Panc1 (cell line): ENCODE measurements around the gene KTN1. TPM values are rescaled to one million over a fixed set of nuclear protein-coding genes. Genes with fewer than 3 reads are reported as not detected.

ENCODE experiments used
- ATAC-seq: fragments of 200-7000 bp; cut with Tn5 transposase; 2 replicates; pipeline ENCODE4 v1.9.1; 2020; ENCODE audit warnings: mild to moderate bottlenecking, moderate library complexity
- BruUV-seq: library from RNA; stranded (reverse); fragments of 400-500 nt; replicated peaks from 2 replicates; lab custom pipeline; 2021; lab: Mats Ljungman, UMichigan
- CTCF ChIA-PET: fragments of 300-600 bp; sonication (Branson Sonifier 250); formaldehyde crosslinking; loops from one replicate; lab custom pipeline; 2022; ENCODE audit warnings: antibody characterized with exemption; lab: Charles Lee
- POLR2A ChIA-PET: fragments of 300-600 bp; sonication (Branson Sonifier 250); formaldehyde crosslinking; loops from one replicate; lab custom pipeline; 2022; ENCODE audit warnings: antibody characterized with exemption; lab: Charles Lee
- DNase-seq: peaks from one replicate; pipeline ENCODE4 v3.0.0-alpha.2; 2010; ENCODE audit warnings: low read depth, low spot score
- H3K27ac ChIP-seq: 2 replicates; pipeline ENCODE4 v1.5.1; 2011; ENCODE audit warnings: mild to moderate bottlenecking, low read length, inconsistent platforms
- H3K27me3 ChIP-seq: fragments of 200-500 bp; sonication (Bioruptor generic); 2 replicates; pipeline ENCODE4 v1.6.0; 2014; ENCODE audit warnings: low read length, inconsistent platforms; ENCODE audit not compliant: control insufficient read depth, insufficient read depth
- H3K36me3 ChIP-seq: fragments of 200-500 bp; sonication (Bioruptor generic); 2 replicates; pipeline ENCODE4 v1.5.1; 2014; ENCODE audit warnings: inconsistent platforms, mild to moderate bottlenecking, low read length, moderate library complexity; ENCODE audit not compliant: control insufficient read depth, insufficient read depth
- H3K4me1 ChIP-seq: 2 replicates; pipeline ENCODE4 v1.5.1; 2011; ENCODE audit warnings: inconsistent platforms, mild to moderate bottlenecking, low read length, moderate library complexity; ENCODE audit not compliant: control insufficient read depth, insufficient read depth
- H3K4me3 ChIP-seq, 2 experiments: 2 replicates each; pipeline ENCODE4 v1.5.1; 2011 to 2012; ENCODE audit warnings: low read depth in 2 of 2, low read length in 2 of 2, mild to moderate bottlenecking in 2 of 2, inconsistent platforms in 1 of 2, moderate library complexity in 1 of 2
- H3K9me3 ChIP-seq: fragments of 200-500 bp; sonication (Bioruptor generic); 2 replicates; pipeline ENCODE4 v1.5.1; 2014; ENCODE audit warnings: low read depth, mild to moderate bottlenecking, inconsistent platforms, low read length, moderate library complexity; ENCODE audit not compliant: control insufficient read depth, insufficient read depth
- POLR2AphosphoS5 ChIP-seq: IDR thresholded peaks from 2 replicates; pipeline ENCODE4 v1.6.1; 2012; ENCODE audit warnings: mild to moderate bottlenecking, low read depth, low read length, moderate library complexity
- SIN3A ChIP-seq: IDR thresholded peaks from 2 replicates; pipeline ENCODE4 v1.6.1; 2012; ENCODE audit warnings: low read depth, mild to moderate bottlenecking, low read length, moderate library complexity, borderline replicate concordance; ENCODE audit not compliant: insufficient read depth
- TCF7L2 ChIP-seq: IDR thresholded peaks from 2 replicates; pipeline ENCODE4 v1.6.1; 2011; ENCODE audit warnings: mild to moderate bottlenecking, low read depth, low read length, inconsistent platforms
- in situ Hi-C: cut with HindIII; loops from 2 replicates; pipeline ENCODE4 v1.10.0; 2016; ENCODE audit warnings: low sequenced_read_pairs, low pct_unique_long_range_greater_than_20kb
- intact Hi-C: fragments of 100-400 bp; cut with micrococcal nuclease; formaldehyde crosslinking; loops from one replicate; pipeline ENCODE4 v1.10.0; 2022; ENCODE audit not compliant: unreplicated experiment
- total RNA-seq: library from RNA; stranded (reverse); gene quantifications from one replicate; pipeline ENCODE4 v1.2.1, GENCODE V29; 2021; ENCODE audit not compliant: unreplicated experiment
- TF ChIP-seq, protein P1 (sequence below), 2 experiments: IDR thresholded peaks; 2 replicates each; pipeline ENCODE4 v1.6.1; 2011 to 2012; ENCODE audit warnings: low read depth in 2 of 2, control low read depth in 1 of 2, low read length in 1 of 2, mild to moderate bottlenecking in 1 of 2, moderate library complexity in 1 of 2; ENCODE audit not compliant: insufficient read depth in 1 of 2
- TF ChIP-seq, protein P2 (sequence below): fragments of 450-650 bp; IDR thresholded peaks from 2 replicates; pipeline ENCODE4 v1.5.1; 2017; ENCODE audit warnings: mild to moderate bottlenecking

The KTN1 gene
- total RNA-seq, 1 experiment from 2014 or later: 310 TPM

DNA sequence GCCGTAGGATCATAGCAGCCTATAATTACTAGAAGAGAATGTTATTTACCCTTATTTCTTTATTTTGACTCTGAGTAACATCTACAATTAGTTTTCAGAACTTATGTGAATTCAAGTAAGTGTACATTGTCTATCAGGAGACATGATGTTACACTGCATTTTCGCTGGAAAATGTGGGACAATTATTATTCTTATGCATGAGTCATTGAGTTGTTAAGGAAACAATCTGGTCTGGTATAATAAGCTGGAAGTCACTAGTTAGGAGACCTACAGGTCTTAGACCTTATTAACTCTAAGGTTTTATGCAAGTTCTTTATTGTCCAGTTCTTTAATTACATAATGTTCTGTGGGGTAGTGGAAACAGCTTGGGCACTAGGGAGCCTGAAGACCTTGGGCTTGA lies 5.8 kb downstream of the KTN1 start:
- TF ChIP-seq, protein P1, sequence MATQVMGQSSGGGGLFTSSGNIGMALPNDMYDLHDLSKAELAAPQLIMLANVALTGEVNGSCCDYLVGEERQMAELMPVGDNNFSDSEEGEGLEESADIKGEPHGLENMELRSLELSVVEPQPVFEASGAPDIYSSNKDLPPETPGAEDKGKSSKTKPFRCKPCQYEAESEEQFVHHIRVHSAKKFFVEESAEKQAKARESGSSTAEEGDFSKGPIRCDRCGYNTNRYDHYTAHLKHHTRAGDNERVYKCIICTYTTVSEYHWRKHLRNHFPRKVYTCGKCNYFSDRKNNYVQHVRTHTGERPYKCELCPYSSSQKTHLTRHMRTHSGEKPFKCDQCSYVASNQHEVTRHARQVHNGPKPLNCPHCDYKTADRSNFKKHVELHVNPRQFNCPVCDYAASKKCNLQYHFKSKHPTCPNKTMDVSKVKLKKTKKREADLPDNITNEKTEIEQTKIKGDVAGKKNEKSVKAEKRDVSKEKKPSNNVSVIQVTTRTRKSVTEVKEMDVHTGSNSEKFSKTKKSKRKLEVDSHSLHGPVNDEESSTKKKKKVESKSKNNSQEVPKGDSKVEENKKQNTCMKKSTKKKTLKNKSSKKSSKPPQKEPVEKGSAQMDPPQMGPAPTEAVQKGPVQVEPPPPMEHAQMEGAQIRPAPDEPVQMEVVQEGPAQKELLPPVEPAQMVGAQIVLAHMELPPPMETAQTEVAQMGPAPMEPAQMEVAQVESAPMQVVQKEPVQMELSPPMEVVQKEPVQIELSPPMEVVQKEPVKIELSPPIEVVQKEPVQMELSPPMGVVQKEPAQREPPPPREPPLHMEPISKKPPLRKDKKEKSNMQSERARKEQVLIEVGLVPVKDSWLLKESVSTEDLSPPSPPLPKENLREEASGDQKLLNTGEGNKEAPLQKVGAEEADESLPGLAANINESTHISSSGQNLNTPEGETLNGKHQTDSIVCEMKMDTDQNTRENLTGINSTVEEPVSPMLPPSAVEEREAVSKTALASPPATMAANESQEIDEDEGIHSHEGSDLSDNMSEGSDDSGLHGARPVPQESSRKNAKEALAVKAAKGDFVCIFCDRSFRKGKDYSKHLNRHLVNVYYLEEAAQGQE (IDR thresholded peaks at IDR 0.05; ENCODE audit: insufficient read depth in 1 of 2, low read depth in 2 of 2, low read length in 1 of 2): no peak
- TF ChIP-seq, protein P2, sequence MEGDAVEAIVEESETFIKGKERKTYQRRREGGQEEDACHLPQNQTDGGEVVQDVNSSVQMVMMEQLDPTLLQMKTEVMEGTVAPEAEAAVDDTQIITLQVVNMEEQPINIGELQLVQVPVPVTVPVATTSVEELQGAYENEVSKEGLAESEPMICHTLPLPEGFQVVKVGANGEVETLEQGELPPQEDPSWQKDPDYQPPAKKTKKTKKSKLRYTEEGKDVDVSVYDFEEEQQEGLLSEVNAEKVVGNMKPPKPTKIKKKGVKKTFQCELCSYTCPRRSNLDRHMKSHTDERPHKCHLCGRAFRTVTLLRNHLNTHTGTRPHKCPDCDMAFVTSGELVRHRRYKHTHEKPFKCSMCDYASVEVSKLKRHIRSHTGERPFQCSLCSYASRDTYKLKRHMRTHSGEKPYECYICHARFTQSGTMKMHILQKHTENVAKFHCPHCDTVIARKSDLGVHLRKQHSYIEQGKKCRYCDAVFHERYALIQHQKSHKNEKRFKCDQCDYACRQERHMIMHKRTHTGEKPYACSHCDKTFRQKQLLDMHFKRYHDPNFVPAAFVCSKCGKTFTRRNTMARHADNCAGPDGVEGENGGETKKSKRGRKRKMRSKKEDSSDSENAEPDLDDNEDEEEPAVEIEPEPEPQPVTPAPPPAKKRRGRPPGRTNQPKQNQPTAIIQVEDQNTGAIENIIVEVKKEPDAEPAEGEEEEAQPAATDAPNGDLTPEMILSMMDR: no peak
- TF ChIP-seq SIN3A (no peak), POLR2AphosphoS5 (no peak), TCF7L2 (no peak)
- intact Hi-C loops (loop anchor here (5.0 kb wide), 1 partner anchor 139 kb away; no protein-coding TSS in a partner anchor), in situ Hi-C loops (no loop called here)
- no peaks in the 10 kb centered on the region; the same call in none of the 2 replicates for H3K36me3 ChIP-seq
- ATAC-seq (no peak), DNase-seq (no peak)
- peak overlapping the region; percentile 85 for H3K27ac ChIP-seq
- peak overlapping the region in 1 of 2 experiments; percentile 3; a peak in 2 of 4 replicates for H3K4me3 ChIP-seq
- no peaks in the 10 kb centered on the region for H3K9me3 ChIP-seq
- no peaks in the 10 kb centered on the region for H3K27me3 ChIP-seq
- ChIA-PET CTCF (no interaction called here), POLR2A (no interaction called here)
- BruUV-seq: no TSS peak
- H3K4me1 ChIP-seq: peaks cover 63% of the 10 kb centered on the region

- Histone ChIP-seq H3K9me3 (no peaks in the 10 kb centered on the region), H3K27ac (peak overlapping the region; percentile 85), H3K4me1 (peaks cover 68% of the 10 kb centered on the region), H3K4me3 (peak overlapping the region in 1 of 2 experiments; percentile 1; a peak in 1 of 4 replicates), H3K36me3 (no peaks in the 10 kb centered on the region; the same call in 1 of the 2 replicates), H3K27me3 (no peaks in the 10 kb centered on the region)
- ATAC-seq (no peak), DNase-seq (no peak)
- CTCF ChIA-PET: no interaction called here
- POLR2A ChIA-PET: no interaction called here
- TF ChIP-seq TCF7L2: no peak
- no peak for TF ChIP-seq POLR2AphosphoS5
- TF ChIP-seq, protein P1 (IDR thresholded peaks at IDR 0.05; ENCODE audit: insufficient read depth in 1 of 2, low read depth in 2 of 2, low read length in 1 of 2): no peak
- TF ChIP-seq SIN3A: no peak
- TF ChIP-seq, protein P2: no peak
- in situ Hi-C loops (no loop called here), intact Hi-C loops (loop anchor here (5.0 kb wide), 1 partner anchor 139 kb away; no protein-coding TSS in a partner anchor)
- BruUV-seq: no TSS peak
Observed at GRCh38 chr14:55586411-55586810, 6.4 kb downstream of the KTN1 start.
